Spleen (tissue), 7 donors: ENCODE data around the gene TGDS.

Source experiments
- POLR2A ChIP-seq, 3 donors: fragments of 450-650 bp; IDR thresholded peaks; one replicate each; pipeline ENCODE4 v1.5.1; 2017; ENCODE audit warnings: antibody characterized with exemption in 3 of 3, mild to moderate bottlenecking in 1 of 3
- TF ChIP-seq, protein P1 (sequence below), 11 experiments: fragments of 200-600 bp in 7 of 11; fragments of 450-650 bp in 4 of 11; sonication (generic) in 4 of 11; IDR thresholded peaks in 8 of 11; conservative IDR thresholded peaks in 3 of 11; 1 replicate in 7 of 11; 2 replicates in 4 of 11; pipeline versions ENCODE4 v1.4.0 to v1.8.0; 2016 to 2021; ENCODE audit warnings: antibody characterized with exemption in 11 of 11, inconsistent platforms in 4 of 11, mild to moderate bottlenecking in 1 of 11
- donor health status: DM: no; HTN: no; CAD: no; lungs with moderate emphysema.
- donor health status: DM: no; HTN: no; CAD: no.
- donor health status: DM: no; HTN: no; CAD: no.

DNA sequence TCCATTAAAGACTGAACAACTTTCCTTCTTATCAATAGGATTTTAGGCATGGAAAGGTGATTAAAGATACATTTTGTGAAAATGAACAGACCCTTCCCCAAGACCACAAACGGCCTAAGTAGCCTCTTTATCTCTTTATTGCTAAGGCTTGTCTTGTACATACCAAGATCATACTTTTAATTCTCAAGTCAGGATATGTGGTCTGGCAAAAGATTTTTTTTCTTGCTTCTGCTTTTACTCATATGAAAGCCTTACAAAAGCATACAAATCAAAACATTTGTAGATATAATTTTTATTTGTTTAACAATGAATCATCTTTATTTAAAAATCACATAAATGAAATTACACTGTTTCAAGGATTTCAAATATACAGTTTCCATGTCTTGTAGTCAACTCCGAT lies 35.8 kb downstream of the TGDS start:
- TF ChIP-seq, protein P1, sequence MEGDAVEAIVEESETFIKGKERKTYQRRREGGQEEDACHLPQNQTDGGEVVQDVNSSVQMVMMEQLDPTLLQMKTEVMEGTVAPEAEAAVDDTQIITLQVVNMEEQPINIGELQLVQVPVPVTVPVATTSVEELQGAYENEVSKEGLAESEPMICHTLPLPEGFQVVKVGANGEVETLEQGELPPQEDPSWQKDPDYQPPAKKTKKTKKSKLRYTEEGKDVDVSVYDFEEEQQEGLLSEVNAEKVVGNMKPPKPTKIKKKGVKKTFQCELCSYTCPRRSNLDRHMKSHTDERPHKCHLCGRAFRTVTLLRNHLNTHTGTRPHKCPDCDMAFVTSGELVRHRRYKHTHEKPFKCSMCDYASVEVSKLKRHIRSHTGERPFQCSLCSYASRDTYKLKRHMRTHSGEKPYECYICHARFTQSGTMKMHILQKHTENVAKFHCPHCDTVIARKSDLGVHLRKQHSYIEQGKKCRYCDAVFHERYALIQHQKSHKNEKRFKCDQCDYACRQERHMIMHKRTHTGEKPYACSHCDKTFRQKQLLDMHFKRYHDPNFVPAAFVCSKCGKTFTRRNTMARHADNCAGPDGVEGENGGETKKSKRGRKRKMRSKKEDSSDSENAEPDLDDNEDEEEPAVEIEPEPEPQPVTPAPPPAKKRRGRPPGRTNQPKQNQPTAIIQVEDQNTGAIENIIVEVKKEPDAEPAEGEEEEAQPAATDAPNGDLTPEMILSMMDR (IDR thresholded peaks at IDR 0.05 in 8 of 11, conservative IDR thresholded peaks at IDR 0.05 in 3 of 11): no peak
- TF ChIP-seq POLR2A (IDR thresholded peaks at IDR 0.05): no peak
